Astrocyte (in vitro differentiated cells and primary cell): ENCODE measurements around the gene KRTAP5-3.

Experiments
- EZH2 ChIP-seq: IDR thresholded peaks from 2 replicates; pipeline ENCODE4 v1.6.1; 2012; ENCODE audit warnings: mild to moderate bottlenecking, low read length, inconsistent platforms; ENCODE audit not compliant: insufficient read depth
- TF ChIP-seq, protein P1 (sequence below): IDR thresholded peaks from 2 replicates; pipeline ENCODE4 v1.5.1; 2011; ENCODE audit warnings: low read depth, mild to moderate bottlenecking, inconsistent platforms, low read length, moderate library complexity; ENCODE audit not compliant: insufficient read depth

DNA sequence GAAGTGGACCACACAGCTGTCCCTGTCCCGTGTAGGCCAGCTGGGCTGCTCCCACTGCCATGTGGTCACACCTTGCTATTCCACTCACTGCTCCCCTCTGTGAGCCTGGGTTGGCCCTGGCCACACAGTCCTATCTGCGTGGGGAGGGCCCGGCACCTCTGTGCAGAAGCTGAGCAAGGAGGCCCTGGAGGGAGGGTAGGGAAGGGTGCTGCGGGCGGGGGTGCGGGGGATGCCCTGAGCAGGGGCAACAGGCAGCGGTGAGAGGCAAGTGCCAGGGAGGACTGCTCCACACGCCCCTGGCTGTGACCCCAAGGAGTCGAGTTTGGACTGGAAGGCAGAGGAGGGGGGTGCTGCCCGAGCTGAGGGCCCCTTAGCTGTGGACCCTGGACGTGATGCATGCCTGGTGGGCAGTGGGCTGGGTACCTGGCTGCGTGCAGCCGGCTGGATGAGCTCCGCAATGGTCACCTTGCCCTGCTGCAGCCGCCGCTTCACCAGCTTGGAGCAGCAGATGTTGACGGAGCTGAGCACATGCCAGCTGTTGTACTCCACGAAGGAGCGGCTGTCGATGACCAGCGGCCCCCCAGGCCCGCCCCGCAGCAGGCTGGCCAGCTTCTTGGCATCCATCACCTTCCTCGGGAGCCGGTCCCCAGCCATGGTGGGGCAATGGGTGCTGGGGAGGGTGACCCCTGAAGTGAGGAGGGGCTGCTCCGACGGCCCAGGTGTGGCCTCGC lies 42.9 kb downstream of the KRTAP5-3 start:
- TF ChIP-seq, protein P1, sequence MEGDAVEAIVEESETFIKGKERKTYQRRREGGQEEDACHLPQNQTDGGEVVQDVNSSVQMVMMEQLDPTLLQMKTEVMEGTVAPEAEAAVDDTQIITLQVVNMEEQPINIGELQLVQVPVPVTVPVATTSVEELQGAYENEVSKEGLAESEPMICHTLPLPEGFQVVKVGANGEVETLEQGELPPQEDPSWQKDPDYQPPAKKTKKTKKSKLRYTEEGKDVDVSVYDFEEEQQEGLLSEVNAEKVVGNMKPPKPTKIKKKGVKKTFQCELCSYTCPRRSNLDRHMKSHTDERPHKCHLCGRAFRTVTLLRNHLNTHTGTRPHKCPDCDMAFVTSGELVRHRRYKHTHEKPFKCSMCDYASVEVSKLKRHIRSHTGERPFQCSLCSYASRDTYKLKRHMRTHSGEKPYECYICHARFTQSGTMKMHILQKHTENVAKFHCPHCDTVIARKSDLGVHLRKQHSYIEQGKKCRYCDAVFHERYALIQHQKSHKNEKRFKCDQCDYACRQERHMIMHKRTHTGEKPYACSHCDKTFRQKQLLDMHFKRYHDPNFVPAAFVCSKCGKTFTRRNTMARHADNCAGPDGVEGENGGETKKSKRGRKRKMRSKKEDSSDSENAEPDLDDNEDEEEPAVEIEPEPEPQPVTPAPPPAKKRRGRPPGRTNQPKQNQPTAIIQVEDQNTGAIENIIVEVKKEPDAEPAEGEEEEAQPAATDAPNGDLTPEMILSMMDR: no peak
- TF ChIP-seq EZH2: no peak
